Left ventricle myocardium inferior (tissue), 1 donor: ENCODE measurements around the gene WSCD2. TPM values are rescaled to one million over a fixed set of nuclear protein-coding genes. Genes with fewer than 3 reads are reported as not detected.

Experiments
- DNase-seq: peaks from one replicate; pipeline ENCODE4 v3.0.0-alpha.2; 2020
- H3K27ac ChIP-seq: fragments of 200-600 bp; replicated peaks from 2 replicates; pipeline ENCODE4 v1.8.0; 2021
- H3K27me3 ChIP-seq: fragments of 200-600 bp; 2 replicates; pipeline ENCODE4 v1.8.0; 2021; ENCODE audit warnings: low read depth
- H3K36me3 ChIP-seq: fragments of 200-600 bp; 2 replicates; pipeline ENCODE4 v1.8.0; 2021
- H3K4me1 ChIP-seq: fragments of 200-600 bp; 2 replicates; pipeline ENCODE4 v1.8.0; 2021
- H3K4me3 ChIP-seq: fragments of 200-600 bp; 2 replicates; pipeline ENCODE4 v1.8.0; 2021; ENCODE audit warnings: mild to moderate bottlenecking, moderate library complexity
- H3K9me3 ChIP-seq: fragments of 200-600 bp; replicated peaks from 2 replicates; pipeline ENCODE4 v1.8.0; 2021
- intact Hi-C: fragments of 100-400 bp; cut with micrococcal nuclease; formaldehyde crosslinking; loops from one replicate; pipeline ENCODE4 v1.11.0; 2022
- total RNA-seq: library from RNA; stranded (reverse); fragmentation: NEBNext Ultra II Directional; extraction: Animal tissue kit (Norgen Biotek cat#: 25700); gene quantifications from one replicate; pipeline ENCODE4 v1.2.1, GENCODE V29; 2021
- TF ChIP-seq, protein P1 (sequence below): fragments of 200-600 bp; IDR thresholded peaks from 2 replicates; pipeline ENCODE4 v1.8.0; 2021; ENCODE audit warnings: antibody characterized with exemption, mild to moderate bottlenecking, borderline replicate concordance
- donor health status: DM: no; HTN: yes; CAD: no; lungs with severe emphysema.

Gene WSCD2
- total RNA-seq, 1 donor from 2014 or later, result 0.14 TPM

DNA sequence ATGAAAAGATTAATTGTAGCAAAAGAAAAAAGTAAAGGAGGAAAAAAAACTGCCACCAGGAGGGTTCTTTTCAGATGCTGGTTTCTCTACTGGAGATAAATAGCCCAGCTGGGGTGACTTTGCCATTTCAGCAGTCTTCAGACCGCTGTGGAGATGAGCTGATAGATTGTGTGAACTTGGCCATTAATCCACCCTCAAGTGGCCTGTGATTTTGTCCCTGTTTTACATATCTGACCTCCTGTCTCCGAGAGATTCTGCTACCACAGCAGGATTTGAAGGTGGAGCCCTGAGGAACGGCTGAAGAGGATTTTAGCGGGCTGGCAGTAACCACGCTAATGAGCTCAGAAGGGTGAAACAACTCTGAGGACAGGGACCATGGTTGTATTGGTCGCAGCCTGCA is 72.7 kb downstream of the WSCD2 start:
- H3K36me3 ChIP-seq, result no peaks in the 10 kb centered on the region
- TF ChIP-seq, protein P1, sequence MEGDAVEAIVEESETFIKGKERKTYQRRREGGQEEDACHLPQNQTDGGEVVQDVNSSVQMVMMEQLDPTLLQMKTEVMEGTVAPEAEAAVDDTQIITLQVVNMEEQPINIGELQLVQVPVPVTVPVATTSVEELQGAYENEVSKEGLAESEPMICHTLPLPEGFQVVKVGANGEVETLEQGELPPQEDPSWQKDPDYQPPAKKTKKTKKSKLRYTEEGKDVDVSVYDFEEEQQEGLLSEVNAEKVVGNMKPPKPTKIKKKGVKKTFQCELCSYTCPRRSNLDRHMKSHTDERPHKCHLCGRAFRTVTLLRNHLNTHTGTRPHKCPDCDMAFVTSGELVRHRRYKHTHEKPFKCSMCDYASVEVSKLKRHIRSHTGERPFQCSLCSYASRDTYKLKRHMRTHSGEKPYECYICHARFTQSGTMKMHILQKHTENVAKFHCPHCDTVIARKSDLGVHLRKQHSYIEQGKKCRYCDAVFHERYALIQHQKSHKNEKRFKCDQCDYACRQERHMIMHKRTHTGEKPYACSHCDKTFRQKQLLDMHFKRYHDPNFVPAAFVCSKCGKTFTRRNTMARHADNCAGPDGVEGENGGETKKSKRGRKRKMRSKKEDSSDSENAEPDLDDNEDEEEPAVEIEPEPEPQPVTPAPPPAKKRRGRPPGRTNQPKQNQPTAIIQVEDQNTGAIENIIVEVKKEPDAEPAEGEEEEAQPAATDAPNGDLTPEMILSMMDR, result no peak
- no peak overlapping the region for H3K4me3 ChIP-seq
- H3K9me3 ChIP-seq, result peaks cover 19% of the 10 kb centered on the region
- DNase-seq, result no peak
- no peak overlapping the region for H3K27ac ChIP-seq
- intact Hi-C loops, result loop anchor here (5.0 kb wide), 1 partner anchor 215 kb away; no protein-coding TSS in a partner anchor
- peaks cover 31% of the 10 kb centered on the region for H3K27me3 ChIP-seq
- no peaks in the 10 kb centered on the region for H3K4me1 ChIP-seq

DNA sequence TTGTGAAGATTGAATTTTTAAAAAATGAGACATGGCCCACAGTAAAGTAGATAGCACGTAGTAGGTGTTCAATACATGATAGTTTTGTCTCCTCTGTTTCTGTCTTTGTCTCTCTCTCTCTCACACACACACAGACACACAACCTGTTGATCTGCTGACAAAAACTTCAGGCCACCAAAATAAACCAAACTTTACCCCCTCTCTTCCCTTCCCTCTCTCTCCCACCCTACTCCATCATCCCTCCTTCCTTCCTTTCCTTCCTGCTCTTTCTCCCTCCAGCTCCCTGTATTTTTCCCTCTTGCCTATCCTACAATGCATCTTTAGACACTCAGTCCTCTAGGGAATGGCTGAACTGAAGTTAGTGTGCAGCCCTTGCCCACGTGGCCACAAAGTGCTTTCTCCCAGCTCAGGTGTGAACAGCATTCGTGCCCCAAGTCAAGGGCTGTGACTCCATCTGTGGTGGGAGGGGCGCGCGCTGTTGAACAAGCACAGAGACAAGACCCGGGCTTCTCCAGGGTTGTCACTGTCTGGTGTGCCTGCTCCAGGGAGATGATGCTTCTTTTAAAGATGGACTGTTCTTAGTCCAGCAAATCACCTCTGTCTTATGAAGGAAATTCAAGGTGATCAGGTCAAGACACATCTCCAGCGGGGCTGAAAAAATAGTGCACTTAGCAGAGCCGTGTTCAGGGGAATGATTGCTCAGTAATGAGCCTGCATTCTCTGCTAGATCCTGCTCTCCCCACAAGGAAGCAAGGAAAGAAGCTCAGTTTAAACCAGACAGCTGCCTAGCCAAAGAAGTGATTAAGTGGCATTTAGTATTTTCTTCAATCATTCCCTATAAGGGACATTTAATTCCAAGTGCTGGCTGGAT is 75.3 kb downstream of the WSCD2 start:
- Histone ChIP-seq H3K9me3 (peaks cover 19% of the 10 kb centered on the region), H3K27me3 (peaks cover 46% of the 10 kb centered on the region), H3K36me3 (no peaks in the 10 kb centered on the region), H3K27ac (no peak overlapping the region), H3K4me3 (no peak overlapping the region), H3K4me1 (no peaks in the 10 kb centered on the region)
- intact Hi-C loops, result loop anchor here (5.0 kb wide), 1 partner anchor 217 kb away; no protein-coding TSS in a partner anchor
- DNase-seq, result no peak
- TF ChIP-seq, protein P1, result no peak

DNA sequence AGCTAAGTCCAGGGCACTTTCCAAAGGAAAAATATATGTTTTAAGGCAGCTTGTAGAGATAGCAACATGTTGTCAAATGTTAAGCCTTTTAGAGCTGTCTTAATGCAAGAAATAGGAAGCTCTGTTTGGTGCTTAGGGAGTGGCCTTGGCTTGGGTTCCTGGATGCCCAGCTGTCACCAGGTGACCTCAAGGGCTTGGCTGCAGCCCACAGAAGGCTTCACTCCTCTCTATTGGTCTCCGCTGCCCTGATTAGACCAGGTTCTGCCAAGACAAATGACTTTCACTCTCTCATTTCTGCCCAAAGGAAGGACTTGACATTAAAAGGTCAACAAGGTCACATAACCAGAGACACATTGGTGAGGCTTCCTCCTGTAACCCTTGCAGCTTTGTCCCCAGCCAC is 76.8 kb downstream of the WSCD2 start:
- intact Hi-C loops, result no loop called here
- peaks cover 19% of the 10 kb centered on the region for H3K9me3 ChIP-seq
- no peak overlapping the region for H3K4me3 ChIP-seq
- TF ChIP-seq, protein P1, result no peak
- H3K4me1 ChIP-seq, result no peaks in the 10 kb centered on the region
- peaks cover 52% of the 10 kb centered on the region for H3K27me3 ChIP-seq
- no peaks in the 10 kb centered on the region for H3K36me3 ChIP-seq
- no peak overlapping the region for H3K27ac ChIP-seq
- DNase-seq, result no peak

DNA sequence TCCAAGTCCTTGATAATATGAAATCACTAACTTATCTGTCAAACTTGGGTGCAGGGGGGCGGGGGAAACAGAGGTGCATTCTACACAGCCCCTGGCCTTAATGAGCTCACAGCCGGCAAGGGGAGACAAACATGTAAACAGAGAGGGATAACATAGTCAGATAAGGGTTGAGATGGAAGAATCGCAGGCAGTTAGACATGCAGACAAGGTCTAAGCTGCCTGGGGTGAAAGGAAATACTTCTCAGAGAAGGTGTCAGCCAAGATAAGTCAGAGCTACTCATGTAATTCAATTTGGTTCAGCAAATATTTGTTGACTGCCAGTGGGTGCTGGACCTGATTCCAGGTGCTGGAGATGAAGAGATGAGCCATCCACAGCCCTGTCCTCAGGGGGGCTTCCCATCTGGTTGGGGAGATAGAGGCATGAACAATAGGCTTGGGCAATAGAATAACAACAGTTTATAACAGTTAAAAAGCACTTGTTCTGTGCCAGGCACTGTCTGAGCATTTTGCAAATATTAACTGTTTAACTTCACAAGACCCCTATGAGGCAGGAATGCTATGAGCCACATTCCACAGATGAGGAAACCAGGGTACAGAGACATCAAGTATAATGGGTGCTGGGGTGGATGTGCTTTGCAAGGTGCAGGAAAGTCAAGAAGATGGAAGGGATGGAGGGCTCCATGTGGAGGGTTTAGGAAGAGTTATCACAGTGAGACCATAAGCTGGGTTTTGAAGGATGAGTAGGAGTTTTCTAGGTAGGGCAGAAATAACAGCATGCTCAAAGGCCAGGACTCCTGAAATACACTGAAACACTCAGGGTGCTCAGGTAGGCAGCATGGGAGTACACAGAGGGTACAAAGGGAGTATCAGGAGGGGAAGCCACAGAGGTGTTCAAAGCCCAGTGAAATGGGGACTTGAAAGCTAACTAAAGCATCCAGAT is 79.0 kb downstream of the WSCD2 start:
- Histone ChIP-seq H3K27ac (no peak overlapping the region), H3K4me1 (no peaks in the 10 kb centered on the region), H3K36me3 (no peaks in the 10 kb centered on the region), H3K4me3 (no peak overlapping the region), H3K27me3 (peaks cover 44% of the 10 kb centered on the region), H3K9me3 (peaks cover 12% of the 10 kb centered on the region)
- intact Hi-C loops, result no loop called here
- TF ChIP-seq, protein P1, result no peak
- no peak for DNase-seq

DNA sequence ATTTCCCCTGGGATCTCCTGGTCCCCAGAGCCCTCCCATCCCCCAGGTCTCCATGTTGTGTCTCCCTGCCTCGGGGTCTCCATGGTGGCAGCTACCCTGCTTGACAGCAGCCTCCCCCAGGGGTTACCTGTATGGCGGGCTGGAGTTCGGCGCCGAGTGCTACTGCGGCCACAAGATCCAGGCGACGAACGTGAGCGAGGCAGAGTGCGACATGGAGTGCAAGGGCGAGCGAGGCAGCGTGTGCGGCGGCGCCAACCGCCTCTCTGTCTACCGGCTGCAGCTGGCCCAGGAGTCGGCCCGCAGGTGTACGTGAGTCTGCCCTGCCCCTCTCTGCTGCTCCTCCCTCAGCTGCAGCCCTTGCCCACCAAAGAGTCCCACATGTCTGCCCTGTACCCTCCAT is 80.9 kb downstream of the WSCD2 start:
- H3K4me1 ChIP-seq, result no peaks in the 10 kb centered on the region
- TF ChIP-seq, protein P1, result no peak
- no peak overlapping the region for H3K27ac ChIP-seq
- H3K36me3 ChIP-seq, result no peaks in the 10 kb centered on the region
- no peak for DNase-seq
- intact Hi-C loops, result no loop called here
- no peak overlapping the region for H3K4me3 ChIP-seq
- H3K27me3 ChIP-seq, result peaks cover 55% of the 10 kb centered on the region
- H3K9me3 ChIP-seq, result no peaks in the 10 kb centered on the region
